Panc1 (cell line): ENCODE results near the gene CASQ2.

Experiments
- POLR2AphosphoS5 ChIP-seq: IDR thresholded peaks from 2 replicates; pipeline ENCODE4 v1.6.1; 2012; ENCODE audit warnings: mild to moderate bottlenecking, low read depth, low read length, moderate library complexity
- SIN3A ChIP-seq: IDR thresholded peaks from 2 replicates; pipeline ENCODE4 v1.6.1; 2012; ENCODE audit warnings: low read depth, mild to moderate bottlenecking, low read length, moderate library complexity, borderline replicate concordance; ENCODE audit not compliant: insufficient read depth
- TCF7L2 ChIP-seq: IDR thresholded peaks from 2 replicates; pipeline ENCODE4 v1.6.1; 2011; ENCODE audit warnings: mild to moderate bottlenecking, low read depth, low read length, inconsistent platforms
- TF ChIP-seq, protein P1 (sequence below): fragments of 450-650 bp; IDR thresholded peaks from 2 replicates; pipeline ENCODE4 v1.5.1; 2017; ENCODE audit warnings: mild to moderate bottlenecking
- TF ChIP-seq, protein P2 (sequence below), 2 experiments: IDR thresholded peaks; 2 replicates each; pipeline ENCODE4 v1.6.1; 2011 to 2012; ENCODE audit warnings: low read depth in 2 of 2, control low read depth in 1 of 2, low read length in 1 of 2, mild to moderate bottlenecking in 1 of 2, moderate library complexity in 1 of 2; ENCODE audit not compliant: insufficient read depth in 1 of 2

DNA sequence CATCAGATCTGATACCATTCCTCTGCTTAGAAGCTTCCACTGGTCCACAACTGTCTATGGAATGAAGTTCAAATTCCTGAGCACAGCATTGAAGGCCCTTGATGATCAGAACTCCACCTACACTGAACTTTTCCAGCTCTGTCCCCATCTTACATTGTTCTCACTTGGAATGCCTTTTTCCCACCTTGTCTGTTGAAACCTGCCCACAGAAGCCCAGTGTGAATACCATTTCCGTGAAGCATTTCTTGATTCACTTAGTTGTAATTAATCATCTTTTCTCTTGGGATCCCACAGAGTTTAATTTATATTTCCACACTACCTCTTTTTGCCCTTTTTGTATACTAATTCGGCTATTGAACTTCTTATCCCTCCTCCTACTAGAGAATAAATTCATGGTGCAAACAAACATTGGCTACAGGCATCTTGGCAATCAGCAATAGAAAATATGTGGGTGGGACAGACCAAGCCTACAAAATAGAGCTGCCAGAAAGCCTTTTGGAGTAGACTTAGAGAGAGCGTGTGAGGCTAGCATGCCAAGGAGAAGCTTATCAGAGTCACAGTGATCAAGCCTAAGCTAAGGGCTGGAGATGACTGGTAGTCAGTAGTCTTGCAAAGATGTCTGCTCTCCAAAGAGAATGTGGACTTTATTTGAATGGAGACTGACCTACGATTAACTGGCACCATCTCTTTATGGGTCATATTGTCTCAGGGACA is 46.3 kb upstream of the CASQ2 start:
- TF ChIP-seq SIN3A: no peak
- TF ChIP-seq, protein P1, sequence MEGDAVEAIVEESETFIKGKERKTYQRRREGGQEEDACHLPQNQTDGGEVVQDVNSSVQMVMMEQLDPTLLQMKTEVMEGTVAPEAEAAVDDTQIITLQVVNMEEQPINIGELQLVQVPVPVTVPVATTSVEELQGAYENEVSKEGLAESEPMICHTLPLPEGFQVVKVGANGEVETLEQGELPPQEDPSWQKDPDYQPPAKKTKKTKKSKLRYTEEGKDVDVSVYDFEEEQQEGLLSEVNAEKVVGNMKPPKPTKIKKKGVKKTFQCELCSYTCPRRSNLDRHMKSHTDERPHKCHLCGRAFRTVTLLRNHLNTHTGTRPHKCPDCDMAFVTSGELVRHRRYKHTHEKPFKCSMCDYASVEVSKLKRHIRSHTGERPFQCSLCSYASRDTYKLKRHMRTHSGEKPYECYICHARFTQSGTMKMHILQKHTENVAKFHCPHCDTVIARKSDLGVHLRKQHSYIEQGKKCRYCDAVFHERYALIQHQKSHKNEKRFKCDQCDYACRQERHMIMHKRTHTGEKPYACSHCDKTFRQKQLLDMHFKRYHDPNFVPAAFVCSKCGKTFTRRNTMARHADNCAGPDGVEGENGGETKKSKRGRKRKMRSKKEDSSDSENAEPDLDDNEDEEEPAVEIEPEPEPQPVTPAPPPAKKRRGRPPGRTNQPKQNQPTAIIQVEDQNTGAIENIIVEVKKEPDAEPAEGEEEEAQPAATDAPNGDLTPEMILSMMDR: no peak
- TF ChIP-seq POLR2AphosphoS5: no peak
- TF ChIP-seq, protein P2, sequence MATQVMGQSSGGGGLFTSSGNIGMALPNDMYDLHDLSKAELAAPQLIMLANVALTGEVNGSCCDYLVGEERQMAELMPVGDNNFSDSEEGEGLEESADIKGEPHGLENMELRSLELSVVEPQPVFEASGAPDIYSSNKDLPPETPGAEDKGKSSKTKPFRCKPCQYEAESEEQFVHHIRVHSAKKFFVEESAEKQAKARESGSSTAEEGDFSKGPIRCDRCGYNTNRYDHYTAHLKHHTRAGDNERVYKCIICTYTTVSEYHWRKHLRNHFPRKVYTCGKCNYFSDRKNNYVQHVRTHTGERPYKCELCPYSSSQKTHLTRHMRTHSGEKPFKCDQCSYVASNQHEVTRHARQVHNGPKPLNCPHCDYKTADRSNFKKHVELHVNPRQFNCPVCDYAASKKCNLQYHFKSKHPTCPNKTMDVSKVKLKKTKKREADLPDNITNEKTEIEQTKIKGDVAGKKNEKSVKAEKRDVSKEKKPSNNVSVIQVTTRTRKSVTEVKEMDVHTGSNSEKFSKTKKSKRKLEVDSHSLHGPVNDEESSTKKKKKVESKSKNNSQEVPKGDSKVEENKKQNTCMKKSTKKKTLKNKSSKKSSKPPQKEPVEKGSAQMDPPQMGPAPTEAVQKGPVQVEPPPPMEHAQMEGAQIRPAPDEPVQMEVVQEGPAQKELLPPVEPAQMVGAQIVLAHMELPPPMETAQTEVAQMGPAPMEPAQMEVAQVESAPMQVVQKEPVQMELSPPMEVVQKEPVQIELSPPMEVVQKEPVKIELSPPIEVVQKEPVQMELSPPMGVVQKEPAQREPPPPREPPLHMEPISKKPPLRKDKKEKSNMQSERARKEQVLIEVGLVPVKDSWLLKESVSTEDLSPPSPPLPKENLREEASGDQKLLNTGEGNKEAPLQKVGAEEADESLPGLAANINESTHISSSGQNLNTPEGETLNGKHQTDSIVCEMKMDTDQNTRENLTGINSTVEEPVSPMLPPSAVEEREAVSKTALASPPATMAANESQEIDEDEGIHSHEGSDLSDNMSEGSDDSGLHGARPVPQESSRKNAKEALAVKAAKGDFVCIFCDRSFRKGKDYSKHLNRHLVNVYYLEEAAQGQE (IDR thresholded peaks at IDR 0.05; ENCODE audit: insufficient read depth in 1 of 2, low read depth in 2 of 2, low read length in 1 of 2): no peak
- TF ChIP-seq TCF7L2: no peak
